IPS-20b (cell line): ENCODE results near the gene PPP2CA.
"Not testable (repeated sequence)": the region's sequence is repeated elsewhere in the genome, so short reads cannot be mapped to it uniquely, and the experiment has no call there.

Experiments
- H3K27ac ChIP-seq: one replicate; pipeline ENCODE4 v1.5.1; 2013; ENCODE audit warnings: low read length
- H3K27me3 ChIP-seq: 2 replicates; pipeline ENCODE4 v1.6.1; 2013; ENCODE audit warnings: mild to moderate bottlenecking, low read length, inconsistent platforms; ENCODE audit not compliant: insufficient read depth
- H3K36me3 ChIP-seq: 2 replicates; pipeline ENCODE4 v1.6.1; 2013; ENCODE audit warnings: low read depth, mild to moderate bottlenecking, inconsistent platforms, low read length, moderate library complexity; ENCODE audit not compliant: insufficient read depth
- H3K4me1 ChIP-seq: 2 replicates; pipeline ENCODE4 v1.6.1; 2013; ENCODE audit warnings: mild to moderate bottlenecking, control low read depth, inconsistent platforms, low read length, moderate library complexity; ENCODE audit not compliant: insufficient read depth
- H3K4me3 ChIP-seq: 2 replicates; pipeline ENCODE4 v1.5.1; 2013; ENCODE audit warnings: mild to moderate bottlenecking, low read length, inconsistent platforms
- H3K9ac ChIP-seq: 2 replicates; pipeline ENCODE4 v1.6.1; 2013; ENCODE audit warnings: low read depth, mild to moderate bottlenecking, inconsistent platforms, low read length, moderate library complexity
- H3K9me3 ChIP-seq: 2 replicates; pipeline ENCODE4 v1.6.1; 2013; ENCODE audit warnings: mild to moderate bottlenecking, low read depth, low read length, inconsistent platforms; ENCODE audit not compliant: insufficient read depth

PPP2CA gene

DNA sequence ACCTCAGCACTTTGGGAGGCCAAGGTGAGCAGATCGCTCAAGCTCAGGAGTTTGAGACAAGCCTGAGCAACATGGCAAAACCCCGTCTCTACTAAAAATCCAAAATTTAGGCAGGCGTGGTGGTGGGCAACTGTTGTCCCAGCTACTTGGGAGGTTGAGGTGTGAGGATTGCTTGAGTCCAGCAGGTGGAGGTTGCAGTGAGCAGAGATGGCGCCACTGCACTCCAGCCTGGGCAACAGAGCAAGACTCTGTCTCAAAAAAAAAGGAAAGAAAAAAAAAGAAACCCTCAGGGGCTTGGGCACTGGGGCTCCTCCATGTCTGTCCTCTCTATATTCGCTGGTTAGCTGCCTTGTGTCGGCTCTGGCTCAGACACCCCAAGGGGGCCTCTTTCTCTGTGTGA, 10.9 kb upstream of the PPP2CA start:
- H3K4me3 ChIP-seq: no peak overlapping the region
- H3K27me3 ChIP-seq: no peaks in the 10 kb centered on the region
- no peaks in the 10 kb centered on the region for H3K36me3 ChIP-seq
- H3K27ac ChIP-seq: no peak overlapping the region
- H3K4me1 ChIP-seq: peaks cover 10% of the 10 kb centered on the region
- H3K9ac ChIP-seq: no peak overlapping the region
- H3K9me3 ChIP-seq: no peaks in the 10 kb centered on the region

DNA sequence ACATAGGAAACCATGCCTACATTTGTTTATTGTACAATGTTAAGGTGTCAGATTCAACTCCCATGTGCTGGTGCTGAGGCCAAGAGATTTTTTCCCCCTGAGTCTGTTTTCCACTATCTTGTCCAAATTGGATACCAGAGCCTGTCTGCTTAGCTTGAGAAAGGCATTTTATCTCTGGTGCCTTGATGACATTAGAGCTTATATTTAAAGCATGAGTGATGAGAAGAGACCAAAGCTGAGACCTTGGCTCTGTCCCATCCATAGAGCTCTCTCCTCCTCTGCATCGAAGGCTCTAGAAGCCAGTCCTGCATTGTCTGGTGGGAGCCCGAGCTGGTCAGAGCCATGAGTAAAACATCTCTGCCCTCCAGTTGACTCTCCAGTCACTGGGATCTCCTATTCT, 10.4 kb upstream of the PPP2CA start:
- H3K36me3 ChIP-seq: no peaks in the 10 kb centered on the region
- H3K9me3 ChIP-seq: no peaks in the 10 kb centered on the region
- H3K27ac ChIP-seq: no peak overlapping the region
- H3K9ac ChIP-seq: no peak overlapping the region
- H3K4me3 ChIP-seq: no peak overlapping the region
- peaks cover 10% of the 10 kb centered on the region for H3K4me1 ChIP-seq
- no peaks in the 10 kb centered on the region for H3K27me3 ChIP-seq

DNA sequence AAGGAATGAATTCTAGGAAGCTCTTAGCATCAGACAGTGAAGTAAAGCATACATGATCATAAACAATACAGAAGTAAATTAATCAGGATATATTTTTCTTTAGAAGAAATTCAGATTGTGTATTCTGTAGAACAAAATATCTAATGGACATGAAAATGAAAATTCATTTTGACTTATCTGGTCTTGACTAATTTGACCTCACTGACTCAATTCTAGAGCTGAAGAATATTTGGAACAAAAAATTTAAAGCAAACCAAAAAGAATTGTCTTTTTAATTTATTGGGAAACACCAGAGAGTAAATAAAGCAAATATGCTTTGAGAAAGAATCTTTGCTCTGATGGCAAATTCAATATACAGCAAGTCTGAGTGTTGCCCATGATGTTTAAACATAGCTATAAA, 2.8 kb upstream of the PPP2CA start:
- Histone ChIP-seq H3K4me1 (peaks cover 8% of the 10 kb centered on the region; the same call in 1 of the 2 replicates), H3K9me3 (no peaks in the 10 kb centered on the region), H3K4me3 (no peak overlapping the region), H3K9ac (no peak overlapping the region), H3K27ac (no peak overlapping the region), H3K36me3 (peaks cover 5% of the 10 kb centered on the region; the same call in 1 of the 2 replicates), H3K27me3 (no peaks in the 10 kb centered on the region)

DNA sequence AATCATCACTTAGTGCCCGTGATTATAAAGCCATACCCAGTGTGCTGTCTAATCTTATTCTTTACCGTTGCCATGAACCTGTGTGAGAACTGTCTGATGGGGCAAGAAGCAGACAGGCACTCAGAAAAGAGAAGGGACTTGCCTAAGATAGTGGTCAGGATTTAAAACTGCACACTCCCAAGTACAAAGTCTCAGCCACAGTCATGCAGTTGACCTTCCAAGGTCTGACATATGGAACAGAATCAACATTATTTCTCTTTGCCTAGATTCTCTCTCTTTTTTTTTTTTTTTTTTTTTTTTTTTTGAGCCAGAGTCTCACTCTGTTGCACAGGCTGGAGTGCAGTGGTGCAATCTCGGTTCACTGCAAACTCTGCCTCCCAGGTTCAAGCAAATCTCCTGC, 1.9 kb upstream of the PPP2CA start:
- peaks cover 9% of the 10 kb centered on the region; the same call in 1 of the 2 replicates for H3K36me3 ChIP-seq
- H3K27ac ChIP-seq: no peak overlapping the region
- peaks cover 15% of the 10 kb centered on the region; the same call in 1 of the 2 replicates for H3K4me1 ChIP-seq
- no peaks in the 10 kb centered on the region for H3K27me3 ChIP-seq
- no peaks in the 10 kb centered on the region for H3K9me3 ChIP-seq
- H3K9ac ChIP-seq: no peak overlapping the region
- H3K4me3 ChIP-seq: peak overlapping the region; percentile 91; the same call in 1 of the 2 replicates

GRCh38 chr5:134227259-134227658, 1.4 kb upstream of the PPP2CA start:
- Histone ChIP-seq H3K27ac (no peak overlapping the region), H3K9me3 (no peaks in the 10 kb centered on the region), H3K36me3 (peaks cover 9% of the 10 kb centered on the region; the same call in 1 of the 2 replicates), H3K9ac (peak overlapping the region; percentile 99; the same call in 1 of the 2 replicates), H3K4me1 (peaks cover 18% of the 10 kb centered on the region; the same call in 1 of the 2 replicates), H3K27me3 (no peaks in the 10 kb centered on the region), H3K4me3 (peak overlapping the region; percentile 91)

DNA sequence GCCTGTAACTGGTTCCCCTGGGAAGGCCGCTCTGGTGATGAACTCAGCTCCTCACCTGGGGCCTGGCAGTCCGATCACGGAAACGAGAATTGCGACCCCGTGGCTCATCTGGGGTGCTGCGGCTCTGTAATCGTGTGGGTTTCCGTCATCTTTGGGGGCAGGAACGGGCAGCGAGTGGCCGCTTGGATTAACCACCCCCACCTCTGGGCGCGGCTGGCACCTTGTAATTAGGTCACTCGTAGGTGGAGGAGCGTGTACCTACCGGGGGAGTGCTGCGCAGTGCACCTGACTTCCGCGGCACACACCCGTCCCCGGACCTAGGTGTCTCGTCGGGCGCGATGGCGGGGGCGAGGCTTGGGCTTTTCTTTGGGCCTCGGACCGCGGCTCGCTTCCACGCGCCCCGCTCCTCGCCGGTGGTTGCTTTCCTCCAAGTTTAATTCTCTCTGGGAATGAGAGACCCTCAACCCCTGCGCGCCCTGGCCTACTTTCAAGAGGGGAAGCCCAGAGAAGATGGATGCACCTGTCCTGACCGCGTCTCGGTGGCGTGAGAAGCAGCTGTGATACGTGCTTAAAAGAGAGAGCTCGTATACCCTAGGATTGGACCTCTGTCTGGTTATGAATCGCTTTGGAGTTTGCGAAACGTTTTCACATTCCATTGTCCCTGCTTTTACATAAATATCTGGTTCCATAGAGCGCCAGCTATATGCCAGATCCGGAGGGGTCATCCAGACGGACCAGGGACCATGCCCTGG, 744 bp upstream of the PPP2CA start:
- peak overlapping the region; percentile 91 for H3K4me3 ChIP-seq
- H3K4me1 ChIP-seq: peaks cover 18% of the 10 kb centered on the region; the same call in 1 of the 2 replicates
- peak overlapping the region; percentile 96 for H3K27ac ChIP-seq
- H3K9ac ChIP-seq: peak overlapping the region; percentile 99; the same call in 1 of the 2 replicates
- H3K36me3 ChIP-seq: peaks cover 9% of the 10 kb centered on the region; the same call in 1 of the 2 replicates
- no peaks in the 10 kb centered on the region for H3K27me3 ChIP-seq
- H3K9me3 ChIP-seq: no peaks in the 10 kb centered on the region

GRCh38 chr5:134224888-134225779, 739 bp downstream of the PPP2CA start:
- H3K4me1 ChIP-seq: peaks cover 18% of the 10 kb centered on the region; the same call in 1 of the 2 replicates
- peaks cover 23% of the 10 kb centered on the region for H3K36me3 ChIP-seq
- peak overlapping the region; percentile 99 for H3K9ac ChIP-seq
- H3K4me3 ChIP-seq: peak overlapping the region; percentile 91
- no peaks in the 10 kb centered on the region for H3K27me3 ChIP-seq
- H3K9me3 ChIP-seq: no peaks in the 10 kb centered on the region
- peak overlapping the region; percentile 96 for H3K27ac ChIP-seq

DNA sequence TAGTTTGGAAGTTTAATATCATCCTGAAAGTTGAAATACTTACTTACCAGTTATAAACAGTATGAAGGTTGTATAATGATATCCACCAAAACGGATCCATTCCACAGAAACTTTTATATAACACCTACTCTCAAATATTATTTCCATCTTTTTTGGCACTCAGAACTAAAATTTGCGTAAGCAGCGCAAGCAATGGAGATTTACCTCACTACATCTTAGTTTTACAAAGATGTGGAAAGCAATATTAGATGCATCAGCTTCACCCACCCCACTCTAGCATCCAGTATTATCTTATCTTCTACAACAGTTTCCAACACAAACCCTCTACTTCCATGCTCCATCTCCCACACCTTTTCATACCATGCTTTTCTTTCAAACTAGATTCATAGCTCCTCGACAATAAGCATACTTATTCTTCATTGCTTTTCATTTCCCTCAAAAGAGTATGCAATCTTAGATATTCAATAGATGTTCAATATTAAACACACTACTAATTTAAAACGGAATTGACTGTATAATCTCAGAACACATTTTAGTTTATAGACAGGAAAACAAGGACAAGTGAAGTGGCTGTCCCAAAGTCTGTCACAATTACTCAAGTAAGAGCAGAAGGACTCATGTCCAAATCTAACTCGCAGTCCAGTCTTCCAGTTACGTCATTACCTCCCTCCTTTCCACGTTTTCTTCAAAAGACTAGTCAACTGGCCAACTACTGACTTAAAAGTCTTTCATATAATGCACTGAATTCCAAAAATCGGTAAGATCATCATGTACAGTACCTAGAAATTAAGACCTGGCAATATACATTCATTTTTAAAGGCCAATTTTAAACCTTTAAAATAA, 2.2 kb downstream of the PPP2CA start:
- Histone ChIP-seq H3K27me3 (no peaks in the 10 kb centered on the region), H3K4me1 (peaks cover 18% of the 10 kb centered on the region; the same call in 1 of the 2 replicates), H3K9me3 (no peaks in the 10 kb centered on the region), H3K9ac (peak overlapping the region; percentile 99; the same call in 1 of the 2 replicates), H3K36me3 (peaks cover 28% of the 10 kb centered on the region), H3K27ac (no peak overlapping the region), H3K4me3 (peak overlapping the region; percentile 91)

- H3K4me3 ChIP-seq: 0 out of 2 replicates have a peak overlapping the region, but pooled peaks have one; percentile 91
- H3K36me3 ChIP-seq: peaks cover 42% of the 10 kb centered on the region
Measured at GRCh38 chr5:134221690-134222089, 4.2 kb downstream of the PPP2CA start.

DNA sequence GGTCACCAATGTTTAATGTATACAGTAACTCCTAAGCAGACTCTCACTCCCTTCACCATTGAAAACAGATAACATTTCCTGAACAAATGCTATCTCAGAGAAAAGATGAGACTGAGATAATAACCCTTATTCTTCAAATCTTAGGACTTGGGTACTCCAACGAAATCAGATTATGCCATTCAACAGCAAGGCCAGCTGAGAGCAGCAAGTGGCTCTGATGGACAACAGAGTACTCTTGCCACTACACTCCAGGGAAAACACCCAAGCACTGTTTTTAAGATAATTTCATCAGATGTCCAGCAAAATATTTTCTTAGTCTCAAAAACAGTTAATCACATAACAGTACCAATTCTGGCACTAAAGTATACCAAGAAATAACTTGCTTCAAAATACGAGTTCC, 10.1 kb downstream of the PPP2CA start:
- Histone ChIP-seq H3K27me3 (no peaks in the 10 kb centered on the region), H3K9ac (no peak overlapping the region), H3K27ac (no peak overlapping the region), H3K4me3 (no peak overlapping the region), H3K36me3 (peaks cover 28% of the 10 kb centered on the region), H3K9me3 (no peaks in the 10 kb centered on the region), H3K4me1 (no peaks in the 10 kb centered on the region)

More at GRCh38 chr5:134221690-134222089, 4.2 kb downstream of the PPP2CA start:
- not testable (repeated sequence) for H3K27ac ChIP-seq, H3K27me3 ChIP-seq, H3K9ac ChIP-seq, H3K9me3 ChIP-seq
- peaks cover 15% of the 10 kb centered on the region; the same call in 1 of the 2 replicates for H3K4me1 ChIP-seq
